DMS153 (cell line): ENCODE results near the gene TBC1D12.
"Not testable (repeated sequence)": the region's sequence is repeated elsewhere in the genome, so short reads cannot be mapped to it uniquely, and the experiment has no call there.

Experiments
- DNase-seq: peaks from one replicate; lab custom pipeline; 2025; lab: John Stamatoyannopoulos, UW

TBC1D12 gene

DNA sequence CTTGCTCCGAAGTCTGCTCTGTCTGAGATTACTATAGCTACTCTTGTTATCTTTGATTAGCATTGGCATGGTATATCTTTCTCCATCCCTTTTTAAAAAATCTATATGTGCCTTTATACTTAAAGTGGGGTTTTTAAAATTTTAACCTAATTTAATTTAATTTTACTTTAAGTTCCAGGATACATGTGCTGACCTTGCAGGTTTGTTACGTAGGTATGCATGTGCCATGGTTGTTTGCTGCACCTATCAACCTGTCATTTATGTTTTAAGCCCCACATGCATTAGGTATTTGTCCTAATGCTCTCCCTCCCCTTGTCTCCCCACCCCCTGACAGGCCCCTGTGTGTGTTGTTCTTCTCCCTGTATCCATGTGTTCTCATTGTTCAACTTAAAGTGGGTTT is 54.6 kb downstream of the TBC1D12 start:
- no peak for DNase-seq

DNA sequence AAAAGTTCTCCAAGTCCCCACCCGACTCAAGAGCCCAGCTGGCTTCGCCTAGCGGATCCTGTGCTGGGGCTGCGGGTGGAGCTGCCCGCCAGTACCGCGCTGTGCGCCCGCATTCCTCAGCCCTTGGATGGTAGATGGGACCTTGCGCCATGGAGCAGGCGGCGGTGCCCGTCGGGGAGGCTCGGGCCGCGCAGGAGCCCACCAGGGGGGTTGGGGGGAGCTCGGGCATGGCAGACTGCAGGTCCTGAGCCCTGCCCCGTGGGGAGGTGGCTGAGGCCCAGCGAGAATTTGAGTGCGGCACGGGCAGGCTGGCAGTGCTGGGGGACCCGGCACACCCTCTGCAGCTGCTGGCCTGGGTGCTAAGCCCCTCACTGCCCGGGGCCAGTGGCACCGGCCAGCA is 57.0 kb downstream of the TBC1D12 start:
- no peak for DNase-seq

DNA sequence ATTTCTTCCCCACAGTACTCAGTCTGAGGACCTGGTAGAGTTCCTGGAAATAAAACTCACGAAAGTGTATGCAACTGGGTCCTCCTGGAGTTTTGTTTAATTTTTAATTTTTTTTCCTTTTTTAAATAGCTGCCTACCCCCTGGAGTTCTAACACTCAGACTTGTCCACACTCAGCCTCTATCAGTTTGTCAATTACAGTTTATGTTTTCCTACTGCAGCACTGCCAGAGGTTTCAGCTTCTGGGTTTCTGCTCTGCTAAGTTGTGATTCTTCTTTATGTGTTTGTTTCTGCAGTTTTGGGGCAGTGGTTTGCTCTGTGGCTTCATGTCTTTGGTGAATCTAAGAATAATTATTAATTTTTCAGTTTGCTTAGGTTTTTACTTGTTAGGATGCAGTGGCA is 59.2 kb downstream of the TBC1D12 start:
- DNase-seq, result no peak

GRCh38 chr10:94462130-94462529 is 59.8 kb downstream of the TBC1D12 start:
- no peak for DNase-seq

- DNase-seq, result no peak
These were observed 63.3 kb downstream of the TBC1D12 start for GRCh38 chr10:94465684-94466083.

GRCh38 chr10:94481410-94481809 is 79.1 kb downstream of the TBC1D12 start:
- DNase-seq, result no peak

GRCh38 chr10:94483970-94484369 is 81.6 kb downstream of the TBC1D12 start:
- no peak for DNase-seq

- no peak for DNase-seq
These were observed 82.8 kb downstream of the TBC1D12 start for GRCh38 chr10:94485094-94485493.

DNA sequence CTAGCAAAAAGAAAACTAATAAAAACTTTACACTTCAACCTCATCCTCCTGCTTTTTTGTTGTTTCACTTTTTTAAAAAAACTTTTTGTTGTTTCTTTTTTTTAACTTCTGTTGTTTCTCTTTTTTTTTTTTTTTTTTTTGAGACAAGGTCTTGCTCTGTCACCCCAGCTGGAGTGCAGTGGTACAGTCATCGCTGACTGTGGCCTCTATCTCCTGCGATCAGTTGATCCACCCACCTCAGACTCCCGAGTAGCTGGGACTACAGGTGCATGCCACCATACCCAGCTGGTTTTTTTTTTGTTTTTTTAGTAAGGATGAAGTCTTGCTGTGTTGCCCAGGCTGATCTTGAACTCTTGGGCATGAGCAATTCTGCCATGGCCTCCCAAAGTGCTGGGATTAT is 85.2 kb downstream of the TBC1D12 start:
- DNase-seq, result no peak

DNA sequence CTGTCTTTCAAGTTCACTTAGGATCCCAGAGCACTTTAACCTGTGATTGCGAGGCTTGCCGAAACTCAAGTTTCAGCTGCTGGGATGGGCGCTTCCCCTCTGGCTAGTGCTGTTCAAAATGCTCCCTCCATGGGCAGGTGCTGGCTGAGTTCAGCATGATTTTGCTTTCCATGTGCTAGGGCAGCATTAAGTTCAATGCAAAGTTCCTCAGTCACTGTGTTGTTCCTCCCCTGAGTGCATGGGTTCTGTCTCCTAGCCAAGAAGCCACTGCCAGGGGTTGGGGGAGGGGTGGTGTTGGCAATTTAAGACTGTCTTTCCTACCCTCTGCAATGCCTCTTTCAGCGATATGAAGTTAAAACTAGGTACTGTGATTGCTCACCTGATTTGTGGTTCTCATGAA is 86.8 kb downstream of the TBC1D12 start:
- DNase-seq, result no peak

GRCh38 chr10:94489976-94490788 is 87.8 kb downstream of the TBC1D12 start:
- DNase-seq, result no peak

GRCh38 chr10:94490789-94491039 is 88.4 kb downstream of the TBC1D12 start:
- DNase-seq, result no peak

DNA sequence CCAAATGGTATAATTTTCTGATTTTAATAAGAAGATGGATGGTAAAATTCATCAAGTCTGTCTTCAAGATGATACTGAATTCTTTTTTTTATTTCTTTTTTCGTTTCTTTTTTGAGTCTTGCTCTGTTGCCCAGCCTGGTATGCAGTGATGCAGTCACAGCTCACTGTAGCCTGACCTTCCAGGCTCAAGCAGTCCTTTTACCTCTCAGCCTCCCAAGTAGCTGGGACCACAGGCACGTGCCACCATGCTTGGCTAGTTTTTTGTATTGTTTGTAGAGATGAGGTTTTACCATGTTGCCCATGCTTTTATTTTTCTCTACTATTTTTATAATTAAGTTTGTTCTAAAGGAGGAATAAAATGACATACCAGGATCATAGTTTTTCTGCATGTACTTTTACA is 91.1 kb downstream of the TBC1D12 start:
- DNase-seq, result no peak

GRCh38 chr10:94496010-94496409 is 93.7 kb downstream of the TBC1D12 start:
- no peak for DNase-seq

GRCh38 chr10:94496646-94497045 is 94.3 kb downstream of the TBC1D12 start:
- no peak for DNase-seq

- no peak for DNase-seq
These were observed 97.7 kb downstream of the TBC1D12 start for GRCh38 chr10:94500063-94500462.

DNA sequence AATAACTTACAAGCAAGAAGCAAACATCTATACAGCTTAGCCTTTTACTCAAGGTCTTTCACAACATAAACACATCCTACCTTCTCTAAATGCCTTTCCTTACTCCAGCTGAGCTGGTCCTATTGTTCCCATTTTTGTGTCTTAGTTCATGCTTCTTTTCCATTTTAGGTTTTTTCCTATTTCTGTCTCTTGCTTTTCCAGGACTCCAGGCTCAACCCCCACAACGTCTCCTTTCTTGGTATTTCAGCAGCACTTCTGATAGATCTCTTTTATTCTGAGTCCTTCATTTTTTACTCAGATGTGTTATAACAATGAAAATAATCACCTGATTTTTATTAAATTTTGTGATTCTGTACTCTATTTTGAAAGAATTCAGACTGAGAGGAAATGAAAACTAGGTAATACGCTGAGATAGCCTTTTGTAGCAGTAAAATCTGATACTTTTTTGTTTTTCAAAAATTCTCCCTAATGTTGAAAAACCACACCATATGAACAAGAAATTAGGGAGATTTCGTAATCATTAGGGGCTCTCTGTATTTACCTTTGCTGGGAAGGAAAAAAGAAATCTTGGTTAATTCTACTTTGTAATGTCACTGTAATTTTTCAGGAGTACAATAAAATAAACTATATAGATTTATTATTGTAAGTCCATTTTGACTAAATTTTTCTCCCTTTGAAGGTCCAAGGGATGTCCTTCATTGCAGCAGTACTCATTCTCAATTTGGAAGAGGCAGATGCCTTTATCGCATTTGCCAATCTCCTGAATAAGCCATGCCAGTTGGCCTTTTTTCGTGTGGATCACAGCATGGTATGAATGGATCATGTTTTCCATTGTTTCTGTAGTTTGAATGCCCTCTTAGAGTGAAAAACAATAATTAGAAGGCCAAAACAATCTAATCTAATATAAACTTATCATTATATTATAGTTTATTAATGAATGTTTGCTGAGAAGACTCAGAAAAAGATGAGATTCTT is 119.2 kb downstream of the TBC1D12 start:
- DNase-seq, result no peak

- no peak for DNase-seq
These were observed 121.8 kb downstream of the TBC1D12 start for GRCh38 chr10:94524146-94524545.

- no peak for DNase-seq
These were observed 122.4 kb downstream of the TBC1D12 start for GRCh38 chr10:94524711-94525110.

DNA sequence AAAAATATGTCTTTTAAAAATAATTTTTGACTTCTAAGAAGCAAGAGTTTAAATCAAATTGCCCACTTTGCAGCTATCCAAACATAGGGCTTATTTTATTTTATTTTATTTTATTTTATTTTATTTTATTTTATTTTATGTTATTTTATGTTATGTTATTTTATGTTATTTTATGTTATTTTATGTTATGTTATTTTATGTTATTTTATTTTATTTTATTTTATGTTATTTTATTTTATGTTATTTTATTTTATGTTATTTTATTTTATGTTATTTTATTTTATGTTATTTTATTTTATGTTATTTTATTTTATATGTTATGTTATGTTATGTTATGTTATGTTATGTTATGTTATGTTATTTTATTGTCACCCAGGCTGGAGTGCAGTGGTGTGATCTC is 129.2 kb downstream of the TBC1D12 start:
- not testable (repeated sequence) for DNase-seq

- no peak for DNase-seq
These were observed 130.7 kb downstream of the TBC1D12 start for GRCh38 chr10:94533027-94533426.

- DNase-seq, result not testable (repeated sequence)
These were observed 139.9 kb downstream of the TBC1D12 start for GRCh38 chr10:94542282-94542681.

- peak; percentile 82 for DNase-seq
These were observed 143.2 kb downstream of the TBC1D12 start, which contains the start of gene HELLS for GRCh38 chr10:94545391-94546048. Gene HELLS (plus strand): TSS chr10:94545788. CDS start chr10:94545922, 134 bp downstream.
